ENCODE measurements around the gene ZC3H18.

The ZC3H18 gene

GRCh38 chr16:88533381-88533917 is 36.8 kb upstream of the ZC3H18 start:
- peak in 1 of 2 experiments; percentile 68 for DNase-seq

GRCh38 chr16:88533932-88534637 is 36.1 kb upstream of the ZC3H18 start:
- DNase-seq, result peak; percentile 37 to 78

GRCh38 chr16:88534638-88535190 is 35.5 kb upstream of the ZC3H18 start:
- no peak for DNase-seq

GRCh38 chr16:88535191-88535856 is 34.9 kb upstream of the ZC3H18 start:
- no peak for DNase-seq

DNA sequence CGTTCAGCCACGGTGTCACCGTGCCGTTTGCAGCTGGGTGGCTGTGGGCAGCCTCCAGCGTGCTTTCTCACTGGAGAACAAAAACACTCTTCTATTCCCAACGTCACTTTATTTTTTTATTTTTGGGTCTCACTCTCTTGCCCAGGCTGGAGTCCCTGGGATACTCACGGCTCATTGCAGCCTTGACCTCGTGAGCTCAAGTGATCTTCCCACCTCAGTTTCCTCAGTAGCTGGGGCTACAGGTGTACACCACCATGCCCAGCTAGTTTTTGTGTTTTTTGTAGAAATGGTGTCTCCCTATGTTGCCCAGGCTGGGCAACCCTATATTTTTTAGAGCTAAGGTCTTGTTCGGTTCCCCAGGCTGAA is 34.4 kb upstream of the ZC3H18 start:
- DNase-seq, result no peak

- no peak for DNase-seq
These were observed 33.7 kb upstream of the ZC3H18 start for GRCh38 chr16:88536510-88536909.

DNA sequence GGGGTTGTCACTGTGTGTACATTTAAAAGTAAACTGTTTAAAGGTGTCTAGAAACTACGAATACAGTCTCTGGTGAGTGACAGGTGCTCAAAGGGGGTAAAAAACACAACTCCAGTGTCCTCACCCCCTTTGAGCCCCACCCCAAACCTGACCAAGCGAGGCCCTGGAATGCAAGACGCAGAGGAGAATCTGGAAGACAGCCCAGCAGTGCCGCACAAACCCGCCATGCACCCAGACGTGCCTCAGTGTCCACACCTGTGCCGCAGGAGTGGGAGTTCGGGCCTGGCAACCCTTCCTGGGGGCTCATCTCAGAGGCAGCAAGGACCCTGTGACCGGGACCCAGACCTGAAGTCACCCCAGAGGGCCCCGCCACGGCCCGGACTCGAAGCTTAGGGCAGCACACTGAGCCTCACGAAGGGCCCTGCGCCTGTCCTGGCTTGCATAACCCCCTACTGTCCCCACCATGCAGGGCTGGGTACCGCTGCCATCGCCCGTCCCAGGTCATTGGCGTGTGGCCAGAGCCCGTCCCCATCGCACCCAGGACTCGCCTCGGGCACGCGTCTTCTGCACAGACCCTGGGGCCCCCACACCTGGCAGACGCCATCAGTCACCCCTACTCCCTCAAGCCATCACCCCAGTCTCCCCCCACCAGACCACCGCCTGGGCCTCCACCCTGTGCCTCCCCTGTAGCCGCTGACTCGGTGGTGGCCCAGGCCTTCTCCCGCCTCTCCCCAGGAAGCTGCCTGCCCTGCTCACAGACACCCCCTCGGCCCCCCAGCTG is 33.0 kb upstream of the ZC3H18 start:
- DNase-seq, result peak in 1 of 2 experiments; percentile 15

- DNase-seq, result no peak
These were observed 32.3 kb upstream of the ZC3H18 start for GRCh38 chr16:88537859-88538258.

- peak in 1 of 2 experiments; percentile 26 for DNase-seq
These were observed 31.7 kb upstream of the ZC3H18 start for GRCh38 chr16:88538366-88539060.

- no peak for DNase-seq
These were observed 30.9 kb upstream of the ZC3H18 start for GRCh38 chr16:88539261-88539651.

GRCh38 chr16:88539652-88540345 is 30.4 kb upstream of the ZC3H18 start:
- no peak for DNase-seq

GRCh38 chr16:88540346-88540977 is 29.7 kb upstream of the ZC3H18 start:
- no peak for DNase-seq

DNA sequence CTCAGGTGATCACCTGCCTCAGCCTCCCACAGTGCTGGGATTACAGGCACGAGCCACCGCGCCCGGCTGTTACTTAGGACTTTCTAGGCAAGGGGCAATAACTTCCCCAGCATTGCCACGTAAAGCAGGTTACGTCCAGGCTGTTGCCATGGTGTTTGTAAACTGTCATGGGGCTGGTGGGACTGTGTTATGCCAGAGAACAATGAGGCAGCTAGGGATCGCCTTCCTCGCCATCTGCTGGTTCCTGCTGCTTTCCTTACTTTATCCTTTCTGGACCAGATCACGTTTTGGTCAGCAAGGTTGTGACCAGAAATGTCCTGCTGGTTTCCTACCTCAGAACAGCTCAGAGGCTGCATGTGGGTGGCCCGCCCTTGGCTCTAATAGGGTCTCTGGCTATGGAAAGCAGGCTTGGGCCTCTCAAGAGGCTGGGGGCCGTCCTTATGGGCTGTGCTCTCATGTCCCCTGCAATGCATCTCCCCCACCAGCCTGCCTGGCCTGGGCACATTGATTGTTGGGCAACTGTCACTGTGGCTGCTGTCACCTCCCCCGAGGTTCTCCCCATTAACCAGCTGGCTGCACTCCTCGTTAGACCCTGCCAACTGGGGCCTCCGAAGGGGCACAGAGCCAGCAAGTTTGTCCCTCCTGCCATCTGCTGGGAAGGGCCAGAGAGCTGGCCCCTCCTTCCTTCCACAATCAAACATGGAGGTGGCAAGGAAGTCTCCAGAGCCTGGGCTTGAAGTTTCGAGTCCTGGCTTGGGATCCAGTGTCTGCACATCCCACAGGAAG is 28.2 kb upstream of the ZC3H18 start:
- DNase-seq, result peak; percentile 69 to 86

- DNase-seq, result no peak
These were observed 26.9 kb upstream of the ZC3H18 start for GRCh38 chr16:88543230-88543813.

- no peak for DNase-seq
These were observed 24.4 kb upstream of the ZC3H18 start for GRCh38 chr16:88545781-88546180.

GRCh38 chr16:88548131-88548874 is 21.9 kb upstream of the ZC3H18 start:
- DNase-seq, result no peak

GRCh38 chr16:88548985-88549384 is 21.2 kb upstream of the ZC3H18 start:
- no peak for DNase-seq

- DNase-seq, result no peak
These were observed 20.4 kb upstream of the ZC3H18 start for GRCh38 chr16:88549671-88550245.

GRCh38 chr16:88550246-88550661 is 19.9 kb upstream of the ZC3H18 start:
- peak in 1 of 2 experiments; percentile 32 for DNase-seq
